Stimulated activated CD4-positive, alpha-beta T cell treated with anti-CD3 and anti-CD28 coated beads, TNF-alpha, amount 100 ng/mL, for 4 hours (primary cell): ENCODE data around the gene POU2AF1.

Experiments
- DNase-seq, 3 experiments: peaks; one replicate each; pipeline ENCODE4 v3.0.0-alpha.2; 2020; ENCODE audit warnings: low read depth in 3 of 3

Gene POU2AF1

GRCh38 chr11:111378861-111379601, at the start of gene POU2AF1:
Gene POU2AF1, minus strand, starts transcription at chr11:111379275. Its CDS starts 98 bp downstream, at chr11:111379177.
- peak; percentile 52 to 70 (median 70) for DNase-seq

- no peak for DNase-seq
Observed at GRCh38 chr11:111428113-111428876, 49.2 kb upstream of the POU2AF1 start.

- no peak for DNase-seq
Observed at GRCh38 chr11:111427471-111427912, 48.4 kb upstream of the POU2AF1 start.

GRCh38 chr11:111426617-111427016, 47.5 kb upstream of the POU2AF1 start:
- no peak for DNase-seq

- no peak for DNase-seq
Observed at GRCh38 chr11:111423250-111423615, 44.2 kb upstream of the POU2AF1 start.

- peak; percentile 31 to 45 (median 32) for DNase-seq
Observed at GRCh38 chr11:111422494-111423249, 43.6 kb upstream of the POU2AF1 start.

- DNase-seq = no peak
Observed at GRCh38 chr11:111421251-111421650, 42.2 kb upstream of the POU2AF1 start.

GRCh38 chr11:111419641-111420327, 40.7 kb upstream of the POU2AF1 start:
- no peak for DNase-seq

GRCh38 chr11:111419181-111419580, 40.1 kb upstream of the POU2AF1 start:
- DNase-seq = no peak

GRCh38 chr11:111418436-111418787, 39.3 kb upstream of the POU2AF1 start:
- no peak for DNase-seq

GRCh38 chr11:111417766-111418435, 38.8 kb upstream of the POU2AF1 start:
- no peak for DNase-seq

GRCh38 chr11:111417011-111417765, 38.1 kb upstream of the POU2AF1 start:
- DNase-seq = peak in 1 of 3 experiments; percentile 13

GRCh38 chr11:111416231-111416960, 37.3 kb upstream of the POU2AF1 start:
- DNase-seq = no peak

GRCh38 chr11:111414936-111415335, 35.9 kb upstream of the POU2AF1 start:
- no peak for DNase-seq

- DNase-seq = no peak
Observed at GRCh38 chr11:111414267-111414931, 35.3 kb upstream of the POU2AF1 start.

GRCh38 chr11:111413849-111414248, 34.8 kb upstream of the POU2AF1 start:
- peak in 1 of 3 experiments; percentile 18 for DNase-seq

- DNase-seq = no peak
Observed at GRCh38 chr11:111412293-111412692, 33.2 kb upstream of the POU2AF1 start.

GRCh38 chr11:111411456-111411855, 32.4 kb upstream of the POU2AF1 start:
- no peak for DNase-seq

- no peak for DNase-seq
Observed at GRCh38 chr11:111410951-111411350, 31.9 kb upstream of the POU2AF1 start.
